ENCODE results near the gene MAP3K2.

The MAP3K2 gene

GRCh38 chr2:127387655-127388422 is at the start of gene MAP3K2:
TSS of gene MAP3K2 (minus strand) at chr2:127387975. CDS start at chr2:127343129, 44,846 bp downstream.
- DNase-seq (ENCODE audit: low spot score) = peak; percentile 97

- no peak for DNase-seq (ENCODE audit: low spot score)
Observed at GRCh38 chr2:127437056-127437455, 49.3 kb upstream of the MAP3K2 start.

GRCh38 chr2:127434515-127434914 is 46.7 kb upstream of the MAP3K2 start:
- DNase-seq (ENCODE audit: low spot score) = no peak

- DNase-seq (ENCODE audit: low spot score) = no peak
Observed at GRCh38 chr2:127431408-127432023, 43.7 kb upstream of the MAP3K2 start.

GRCh38 chr2:127429844-127430425 is 42.2 kb upstream of the MAP3K2 start:
- no peak for DNase-seq (ENCODE audit: low spot score)

- DNase-seq (ENCODE audit: low spot score) = no peak
Observed at GRCh38 chr2:127429291-127429690, 41.5 kb upstream of the MAP3K2 start.

GRCh38 chr2:127428815-127429109 is 41.0 kb upstream of the MAP3K2 start:
- no peak for DNase-seq (ENCODE audit: low spot score)

GRCh38 chr2:127428057-127428814 is 40.5 kb upstream of the MAP3K2 start:
- DNase-seq (ENCODE audit: low spot score) = no peak

- DNase-seq (ENCODE audit: low spot score) = no peak
Observed at GRCh38 chr2:127427376-127428056, 39.7 kb upstream of the MAP3K2 start.

GRCh38 chr2:127426501-127427354 is 39.0 kb upstream of the MAP3K2 start:
- no peak for DNase-seq (ENCODE audit: low spot score)

- DNase-seq (ENCODE audit: low spot score) = no peak
Observed at GRCh38 chr2:127425540-127426490, 38.0 kb upstream of the MAP3K2 start.

GRCh38 chr2:127424598-127425520 is 37.1 kb upstream of the MAP3K2 start:
- DNase-seq (ENCODE audit: low spot score) = no peak

GRCh38 chr2:127423880-127424279 is 36.1 kb upstream of the MAP3K2 start:
- DNase-seq (ENCODE audit: low spot score) = no peak

GRCh38 chr2:127423478-127423843 is 35.7 kb upstream of the MAP3K2 start:
- no peak for DNase-seq (ENCODE audit: low spot score)

- no peak for DNase-seq (ENCODE audit: low spot score)
Observed at GRCh38 chr2:127422559-127423477, 35.0 kb upstream of the MAP3K2 start.

- DNase-seq (ENCODE audit: low spot score) = no peak
Observed at GRCh38 chr2:127421871-127422558, 34.2 kb upstream of the MAP3K2 start.

GRCh38 chr2:127421116-127421800 is 33.5 kb upstream of the MAP3K2 start:
- DNase-seq (ENCODE audit: low spot score) = no peak

All from left forelimb (tissue), 1 donor.